RWPE2 (cell line): ENCODE measurements around the gene SQSTM1.

Experiments
- ATAC-seq: fragments of 200-7000 bp; cut with Tn5 transposase; 3 replicates; pipeline ENCODE4 v1.9.1; 2021; ENCODE audit warnings: low read depth
- DNase-seq: peaks from one replicate; pipeline ENCODE4 v3.0.0-alpha.2; 2020; ENCODE audit warnings: low spot score
- H3K27ac ChIP-seq: fragments of 450-650 bp; 2 replicates; pipeline ENCODE4 v1.5.1; 2017; ENCODE audit warnings: mild to moderate bottlenecking; ENCODE audit not compliant: poor library complexity, severe bottlenecking
- H3K27me3 ChIP-seq: fragments of 250-450 bp; sonication (Bioruptor Pico); 2 replicates; pipeline ENCODE4 v1.5.1; 2021; ENCODE audit warnings: mild to moderate bottlenecking, moderate library complexity; ENCODE audit not compliant: insufficient read depth, poor library complexity, severe bottlenecking
- H3K36me3 ChIP-seq: fragments of 250-450 bp; sonication (Bioruptor Pico); 2 replicates; pipeline ENCODE4 v1.5.1; 2020; ENCODE audit warnings: low read depth, mild to moderate bottlenecking, moderate library complexity
- H3K4me1 ChIP-seq: fragments of 250-450 bp; sonication (Bioruptor Pico); 2 replicates; pipeline ENCODE4 v1.5.1; 2021; ENCODE audit warnings: mild to moderate bottlenecking, moderate library complexity; ENCODE audit not compliant: insufficient read depth, poor library complexity, severe bottlenecking
- H3K4me3 ChIP-seq: fragments of 250-450 bp; sonication (Bioruptor Pico); 2 replicates; pipeline ENCODE4 v1.5.1; 2021; ENCODE audit warnings: mild to moderate bottlenecking, moderate library complexity; ENCODE audit not compliant: severe bottlenecking
- H3K9me3 ChIP-seq: fragments of 250-450 bp; sonication (Bioruptor Pico); 2 replicates; pipeline ENCODE4 v1.5.1; 2021; ENCODE audit warnings: mild to moderate bottlenecking, moderate library complexity; ENCODE audit not compliant: severe bottlenecking
- CTCF ChIP-seq: fragments of 450-650 bp; IDR thresholded peaks from one replicate; pipeline ENCODE4 v1.5.1; 2017; ENCODE audit warnings: mild to moderate bottlenecking, moderate library complexity; ENCODE audit not compliant: poor library complexity, severe bottlenecking

Gene SQSTM1

GRCh38 chr5:179814090-179814489 is 6.6 kb upstream of the SQSTM1 start:
- Histone ChIP-seq H3K4me3 (no peak overlapping the region), H3K27ac (no peak overlapping the region), H3K4me1 (peaks cover 6% of the 10 kb centered on the region), H3K36me3 (peaks cover 43% of the 10 kb centered on the region), H3K9me3 (no peaks in the 10 kb centered on the region), H3K27me3 (no peaks in the 10 kb centered on the region)
- TF ChIP-seq CTCF, result no peak
- ATAC-seq, result no peak
- no peak for DNase-seq

GRCh38 chr5:179815491-179816249 is 5.0 kb upstream of the SQSTM1 start:
- ATAC-seq (no peak), DNase-seq (no peak)
- H3K27ac ChIP-seq, result no peak overlapping the region
- H3K9me3 ChIP-seq, result no peaks in the 10 kb centered on the region
- H3K27me3 ChIP-seq, result no peaks in the 10 kb centered on the region
- H3K4me1 ChIP-seq, result peaks cover 20% of the 10 kb centered on the region
- H3K4me3 ChIP-seq, result no peak overlapping the region
- H3K36me3 ChIP-seq, result peaks cover 36% of the 10 kb centered on the region
- no peak for TF ChIP-seq CTCF

GRCh38 chr5:179816401-179816795 is 4.3 kb upstream of the SQSTM1 start:
- Histone ChIP-seq H3K27ac (no peak overlapping the region), H3K4me3 (no peak overlapping the region), H3K9me3 (no peaks in the 10 kb centered on the region), H3K4me1 (peaks cover 20% of the 10 kb centered on the region), H3K36me3 (peaks cover 32% of the 10 kb centered on the region), H3K27me3 (no peaks in the 10 kb centered on the region)
- no peak for ATAC-seq
- TF ChIP-seq CTCF, result no peak
- DNase-seq, result peak; percentile 69

GRCh38 chr5:179816796-179817469 is 3.8 kb upstream of the SQSTM1 start:
- Histone ChIP-seq H3K27ac (no peak overlapping the region), H3K27me3 (no peaks in the 10 kb centered on the region), H3K4me1 (peaks cover 21% of the 10 kb centered on the region), H3K9me3 (no peaks in the 10 kb centered on the region), H3K4me3 (no peak overlapping the region), H3K36me3 (peaks cover 28% of the 10 kb centered on the region)
- TF ChIP-seq CTCF, result no peak
- DNase-seq (peak; percentile 74), ATAC-seq (no peak)

GRCh38 chr5:179817470-179817840 is 3.2 kb upstream of the SQSTM1 start:
- TF ChIP-seq CTCF, result no peak
- Histone ChIP-seq H3K4me3 (no peak overlapping the region), H3K4me1 (peaks cover 25% of the 10 kb centered on the region), H3K27me3 (no peaks in the 10 kb centered on the region), H3K9me3 (no peaks in the 10 kb centered on the region), H3K36me3 (peaks cover 28% of the 10 kb centered on the region), H3K27ac (no peak overlapping the region)
- ATAC-seq (no peak), DNase-seq (no peak)
